ENCODE measurements around the gene PKDREJ. TPM values are rescaled to one million over a fixed set of nuclear protein-coding genes. Genes with fewer than 3 reads are reported as not detected.
"Not testable (repeated sequence)": the region's sequence is repeated elsewhere in the genome, so short reads cannot be mapped to it uniquely, and the experiment has no call there.

PKDREJ gene
- total RNA-seq, 1 donor from 2014 or later = 0.32 TPM

GRCh38 chr22:46269564-46269963 lies 6.4 kb upstream of the PKDREJ start:
- no peak for DNase-seq (ENCODE audit: low spot score)

- peak; percentile 93 for DNase-seq (ENCODE audit: low spot score)
Observed at GRCh38 chr22:46267431-46268279, 4.5 kb upstream of the PKDREJ start, which contains the start of gene TTC38. TSS of gene TTC38 (plus strand) at chr22:46268008. CDS start at chr22:46268040, 32 bp downstream.

GRCh38 chr22:46265627-46266026 lies 2.5 kb upstream of the PKDREJ start:
- DNase-seq (ENCODE audit: low spot score) = not testable (repeated sequence)

- DNase-seq (ENCODE audit: low spot score) = peak; percentile 65
Observed at GRCh38 chr22:46264520-46264919, 1.4 kb upstream of the PKDREJ start.

GRCh38 chr22:46262449-46263215 lies 511 bp downstream of the PKDREJ start:
- DNase-seq (ENCODE audit: low spot score) = peak; percentile 74

GRCh38 chr22:46260038-46260437 lies 3.1 kb downstream of the PKDREJ start:
- DNase-seq (ENCODE audit: low spot score) = no peak

- DNase-seq (ENCODE audit: low spot score) = no peak
Observed at GRCh38 chr22:46259374-46259773, 3.8 kb downstream of the PKDREJ start.

GRCh38 chr22:46256358-46256958 lies 6.7 kb downstream of the PKDREJ start:
- DNase-seq (ENCODE audit: low spot score) = no peak

- no peak for DNase-seq (ENCODE audit: low spot score)
Observed at GRCh38 chr22:46251816-46252380, 11.2 kb downstream of the PKDREJ start.

- no peak for DNase-seq (ENCODE audit: low spot score)
Observed at GRCh38 chr22:46251266-46251665, 11.9 kb downstream of the PKDREJ start.

- no peak for DNase-seq (ENCODE audit: low spot score)
Observed at GRCh38 chr22:46250783-46251125, 12.4 kb downstream of the PKDREJ start.

GRCh38 chr22:46250035-46250782 lies 12.9 kb downstream of the PKDREJ start, which contains the start of gene CDPF1:
TSS of gene CDPF1 (minus strand) at chr22:46250293. CDS start at chr22:46248284, 2,009 bp downstream.
- DNase-seq (ENCODE audit: low spot score) = peak; percentile 91

GRCh38 chr22:46247443-46247975 lies 15.6 kb downstream of the PKDREJ start:
- DNase-seq (ENCODE audit: low spot score) = no peak

GRCh38 chr22:46246178-46246577 lies 17.0 kb downstream of the PKDREJ start:
- DNase-seq (ENCODE audit: low spot score) = no peak

GRCh38 chr22:46245511-46245910 lies 17.6 kb downstream of the PKDREJ start:
- no peak for DNase-seq (ENCODE audit: low spot score)

GRCh38 chr22:46244771-46245170 lies 18.4 kb downstream of the PKDREJ start:
- DNase-seq (ENCODE audit: low spot score) = no peak

GRCh38 chr22:46242076-46242475 lies 21.1 kb downstream of the PKDREJ start:
- DNase-seq (ENCODE audit: low spot score) = no peak

GRCh38 chr22:46241396-46242007 lies 21.6 kb downstream of the PKDREJ start:
- no peak for DNase-seq (ENCODE audit: low spot score)

- no peak for DNase-seq (ENCODE audit: low spot score)
Observed at GRCh38 chr22:46240907-46241306, 22.2 kb downstream of the PKDREJ start.

- no peak for DNase-seq (ENCODE audit: low spot score)
Observed at GRCh38 chr22:46240506-46240905, 22.6 kb downstream of the PKDREJ start.

GRCh38 chr22:46240073-46240472 lies 23.1 kb downstream of the PKDREJ start:
- DNase-seq (ENCODE audit: low spot score) = no peak

Measured in mucosa of gallbladder (tissue), 1 donor.